T47D (cell line): ENCODE data around the gene BABAM2.

Experiments
- DNase-seq, 2 experiments: peaks; one replicate each; pipeline versions ENCODE4 v3.0.0 to v3.0.0-alpha.2; 2011 to 2012; ENCODE audit warnings: low read depth in 1 of 2, low spot score in 1 of 2
- JUND ChIP-seq: IDR thresholded peaks from 2 replicates; pipeline ENCODE4 v1.6.1; 2012; ENCODE audit warnings: low read depth
- in situ Hi-C: cut with HindIII; loops from 2 replicates; pipeline ENCODE4 v1.10.0; 2016; ENCODE audit warnings: low sequenced_read_pairs, low pct_unique_long_range_greater_than_20kb

The BABAM2 gene

GRCh38 chr2:28074137-28074536 is 183.6 kb downstream of the BABAM2 start:
- no peak for DNase-seq
- TF ChIP-seq JUND = no peak
- in situ Hi-C loops = no loop called here

GRCh38 chr2:28080911-28081310 is 190.4 kb downstream of the BABAM2 start:
- in situ Hi-C loops = no loop called here
- TF ChIP-seq JUND = no peak
- DNase-seq = no peak

- DNase-seq = no peak
- TF ChIP-seq JUND = no peak
- in situ Hi-C loops = no loop called here
Observed at GRCh38 chr2:28082131-28082530, 191.6 kb downstream of the BABAM2 start.

- in situ Hi-C loops = no loop called here
- TF ChIP-seq JUND = no peak
- no peak for DNase-seq
Observed at GRCh38 chr2:28083476-28083875, 192.9 kb downstream of the BABAM2 start.

- TF ChIP-seq JUND = no peak
- in situ Hi-C loops = no loop called here
- no peak for DNase-seq
Observed at GRCh38 chr2:28084564-28084963, 194.0 kb downstream of the BABAM2 start.

GRCh38 chr2:28085201-28085600 is 194.7 kb downstream of the BABAM2 start:
- DNase-seq = no peak
- in situ Hi-C loops = no loop called here
- no peak for TF ChIP-seq JUND

- no peak for TF ChIP-seq JUND
- in situ Hi-C loops = no loop called here
- no peak for DNase-seq
Observed at GRCh38 chr2:28086611-28087010, 196.1 kb downstream of the BABAM2 start.

GRCh38 chr2:28088970-28089369 is 198.4 kb downstream of the BABAM2 start:
- DNase-seq = no peak
- in situ Hi-C loops = no loop called here
- TF ChIP-seq JUND = no peak

- in situ Hi-C loops = no loop called here
- no peak for DNase-seq
- no peak for TF ChIP-seq JUND
Observed at GRCh38 chr2:28089486-28089885, 199.0 kb downstream of the BABAM2 start.

GRCh38 chr2:28093308-28093707 is 202.8 kb downstream of the BABAM2 start:
- no peak for TF ChIP-seq JUND
- in situ Hi-C loops = no loop called here
- DNase-seq = no peak

- in situ Hi-C loops = no loop called here
- no peak for TF ChIP-seq JUND
Observed at GRCh38 chr2:28093768-28094167, 203.2 kb downstream of the BABAM2 start.

GRCh38 chr2:28094739-28095138 is 204.2 kb downstream of the BABAM2 start:
- no peak for TF ChIP-seq JUND
- in situ Hi-C loops = no loop called here
- no peak for DNase-seq

More at GRCh38 chr2:28093768-28094167, 203.2 kb downstream of the BABAM2 start:
- DNase-seq = no peak

- in situ Hi-C loops = no loop called here
- TF ChIP-seq JUND = no peak
- no peak for DNase-seq
Observed at GRCh38 chr2:28095622-28096021, 205.1 kb downstream of the BABAM2 start.

- DNase-seq = no peak
- no peak for TF ChIP-seq JUND
- in situ Hi-C loops = no loop called here
Observed at GRCh38 chr2:28096421-28096820, 205.9 kb downstream of the BABAM2 start.

- in situ Hi-C loops = no loop called here
- DNase-seq = no peak
- no peak for TF ChIP-seq JUND
Observed at GRCh38 chr2:28098501-28099225, 208.1 kb downstream of the BABAM2 start.
